ENCODE measurements around the gene DIP2C.

DNA sequence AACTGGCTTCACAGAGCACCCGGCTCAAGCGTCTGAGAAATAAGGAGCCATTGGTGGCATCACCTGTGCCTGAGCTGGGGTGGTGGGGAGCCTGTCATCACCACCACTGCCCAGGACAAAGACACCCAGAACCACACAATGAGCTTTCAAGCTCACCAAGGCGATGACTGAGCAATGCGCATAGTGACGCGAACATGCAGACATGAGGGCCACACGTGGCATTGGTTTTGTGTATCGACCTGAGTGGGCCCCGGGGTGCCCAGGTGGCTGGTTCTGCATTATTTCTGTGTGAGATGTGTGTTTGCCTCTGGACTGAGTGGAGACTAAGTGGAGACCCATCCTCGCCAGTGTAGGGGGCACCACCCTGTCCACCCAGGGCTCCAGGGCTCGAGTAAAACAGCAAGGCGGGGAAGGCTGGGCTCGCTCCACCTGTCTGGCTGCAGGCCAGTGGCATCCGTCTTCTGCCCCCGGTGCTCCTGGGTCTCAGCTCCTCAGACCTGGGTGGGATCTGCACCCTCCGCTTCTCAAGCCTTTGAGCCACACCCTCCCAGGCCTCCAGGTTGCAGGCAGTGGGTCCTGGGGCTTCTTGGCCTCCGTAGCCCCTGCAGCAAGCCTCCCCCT lies 92.6 kb downstream of the DIP2C start:
- TF ChIP-seq, protein P1, sequence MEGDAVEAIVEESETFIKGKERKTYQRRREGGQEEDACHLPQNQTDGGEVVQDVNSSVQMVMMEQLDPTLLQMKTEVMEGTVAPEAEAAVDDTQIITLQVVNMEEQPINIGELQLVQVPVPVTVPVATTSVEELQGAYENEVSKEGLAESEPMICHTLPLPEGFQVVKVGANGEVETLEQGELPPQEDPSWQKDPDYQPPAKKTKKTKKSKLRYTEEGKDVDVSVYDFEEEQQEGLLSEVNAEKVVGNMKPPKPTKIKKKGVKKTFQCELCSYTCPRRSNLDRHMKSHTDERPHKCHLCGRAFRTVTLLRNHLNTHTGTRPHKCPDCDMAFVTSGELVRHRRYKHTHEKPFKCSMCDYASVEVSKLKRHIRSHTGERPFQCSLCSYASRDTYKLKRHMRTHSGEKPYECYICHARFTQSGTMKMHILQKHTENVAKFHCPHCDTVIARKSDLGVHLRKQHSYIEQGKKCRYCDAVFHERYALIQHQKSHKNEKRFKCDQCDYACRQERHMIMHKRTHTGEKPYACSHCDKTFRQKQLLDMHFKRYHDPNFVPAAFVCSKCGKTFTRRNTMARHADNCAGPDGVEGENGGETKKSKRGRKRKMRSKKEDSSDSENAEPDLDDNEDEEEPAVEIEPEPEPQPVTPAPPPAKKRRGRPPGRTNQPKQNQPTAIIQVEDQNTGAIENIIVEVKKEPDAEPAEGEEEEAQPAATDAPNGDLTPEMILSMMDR (IDR thresholded peaks at IDR 0.05): no peak
- TF ChIP-seq POLR2A (IDR thresholded peaks at IDR 0.05) (no peak), EP300 (IDR thresholded peaks at IDR 0.05; ENCODE audit: low read depth) (no peak), POLR2AphosphoS5 (IDR thresholded peaks at IDR 0.05) (no peak)

Measured in transverse colon (tissue), 4 donors.